Esophagus muscularis mucosa (tissue), 4 donors: ENCODE data around the gene METTL27. TPM values are rescaled to one million over a fixed set of nuclear protein-coding genes. Genes with fewer than 3 reads are reported as not detected.
"Not testable (repeated sequence)": the region's sequence is repeated elsewhere in the genome, so short reads cannot be mapped to it uniquely, and the experiment has no call there.

Experiments
- DNase-seq: peaks from one replicate; pipeline ENCODE4 v3.0.0-alpha.2; 2017; ENCODE audit errors: extremely low spot score
- H3K27ac ChIP-seq, 4 donors: fragments of 200-600 bp; sonication (generic); replicated peaks in 1 of 4; 1 replicate in 3 of 4; 2 replicates in 1 of 4; pipeline ENCODE4 v1.5.1; 2016 to 2019; ENCODE audit warnings: mild to moderate bottlenecking in 1 of 4
- H3K27me3 ChIP-seq, 4 donors: fragments of 200-600 bp; sonication (generic); one replicate each; pipeline versions ENCODE4 v1.5.1 to v1.6.0; 2016 to 2019
- H3K36me3 ChIP-seq, 4 donors: fragments of 200-600 bp; sonication (generic); one replicate each; pipeline ENCODE4 v1.5.1; 2016 to 2019
- H3K4me1 ChIP-seq, 4 donors: fragments of 200-600 bp; sonication (generic); one replicate each; pipeline ENCODE4 v1.5.1; 2016 to 2019
- H3K4me3 ChIP-seq, 4 donors: fragments of 200-600 bp; sonication (generic); 1 replicate in 2 of 4; 2 replicates in 2 of 4; pipeline ENCODE4 v1.5.1; 2016 to 2019; ENCODE audit warnings: mild to moderate bottlenecking in 4 of 4, moderate library complexity in 1 of 4
- H3K9me3 ChIP-seq, 4 donors: fragments of 200-600 bp; sonication (generic); 1 replicate in 3 of 4; 2 replicates in 1 of 4; pipeline ENCODE4 v1.5.1; 2016 to 2019
- CTCF ChIP-seq, 3 experiments: fragments of 200-600 bp in 2 of 3; fragments of 450-650 bp in 1 of 3; sonication (generic) in 2 of 3; IDR thresholded peaks; one replicate each; pipeline ENCODE4 v1.5.1; 2017 to 2019; ENCODE audit warnings: antibody characterized with exemption in 3 of 3, mild to moderate bottlenecking in 2 of 3, moderate library complexity in 1 of 3
- EP300 ChIP-seq: sonication (generic); formaldehyde crosslinking; IDR thresholded peaks from one replicate; pipeline ENCODE4 v1.6.1; 2017; ENCODE audit warnings: antibody characterized with exemption
- POLR2A ChIP-seq: fragments of 450-650 bp; IDR thresholded peaks from one replicate; pipeline ENCODE4 v1.6.1; 2017; ENCODE audit warnings: antibody characterized with exemption, moderate library complexity, mild to moderate bottlenecking, low read depth
- POLR2AphosphoS5 ChIP-seq, 2 donors: sonication (generic); formaldehyde crosslinking; IDR thresholded peaks; one replicate each; pipeline ENCODE4 v1.6.1; 2017; ENCODE audit warnings: antibody characterized with exemption in 2 of 2
- WGBS: methylation state at CpG from one replicate; pipeline ENCODE4 v1.1.5; 2018; 5-methylcytosine and 5-hydroxymethylcytosine counted together
- intact Hi-C: fragments of 100-400 bp; cut with DNase I; formaldehyde crosslinking; loops from one replicate; pipeline ENCODE4 v1.15.1; 2023
- total RNA-seq, 4 donors: library from RNA; depleted of rRNA; stranded (reverse); fragments of >200 nt; gene quantifications; one replicate each; pipeline versions ENCODE4 v1.1.0 to v1.2.1, GENCODE V29; 2016

The METTL27 gene
- total RNA-seq, 4 donors from 2014 or later, result 0.83 to 4.0 (median 2.8) TPM

GRCh38 chr7:73839743-73840714 lies 2.3 kb downstream of the METTL27 start:
- Histone ChIP-seq H3K36me3 (no peaks in the 10 kb centered on the region), H3K27ac (no peak overlapping the region), H3K4me3 (no peak overlapping the region), H3K4me1 (peaks cover 9 to 21% (median 14%) of the 10 kb centered on the region in 4 donors), H3K27me3 (no peaks in the 10 kb centered on the region), H3K9me3 (no peaks in the 10 kb centered on the region)
- DNase-seq, result no peak
- whole genome bisulfite sequencing, result 93% methylated on average over 9 of the region's 22 CpGs
- TF ChIP-seq EP300 (no peak), POLR2A (no peak), POLR2AphosphoS5 (IDR thresholded peaks at IDR 0.05) (no peak), CTCF (IDR thresholded peaks at IDR 0.05) (no peak)
- intact Hi-C loops, result no loop called here

GRCh38 chr7:73839290-73839689 lies 3.0 kb downstream of the METTL27 start:
- TF ChIP-seq POLR2AphosphoS5 (IDR thresholded peaks at IDR 0.05) (no peak), EP300 (no peak), CTCF (IDR thresholded peaks at IDR 0.05) (no peak), POLR2A (no peak)
- Histone ChIP-seq H3K27me3 (peaks cover 0 to 6% (median 0%) of the 10 kb centered on the region in 4 donors), H3K27ac (no peak overlapping the region), H3K36me3 (no peaks in the 10 kb centered on the region), H3K4me1 (peaks cover 9 to 21% (median 14%) of the 10 kb centered on the region in 4 donors), H3K4me3 (no peak overlapping the region), H3K9me3 (no peaks in the 10 kb centered on the region)
- DNase-seq, result no peak
- WGBS, result 90% methylated on average over 7 of the region's 7 CpGs
- intact Hi-C loops, result no loop called here

GRCh38 chr7:73838642-73839041 lies 3.7 kb downstream of the METTL27 start:
- intact Hi-C loops, result no loop called here
- TF ChIP-seq CTCF (IDR thresholded peaks at IDR 0.05) (no peak), POLR2A (no peak), POLR2AphosphoS5 (IDR thresholded peaks at IDR 0.05) (no peak), EP300 (no peak)
- Histone ChIP-seq H3K27ac (no peak overlapping the region), H3K4me1 (peaks cover 9 to 21% (median 14%) of the 10 kb centered on the region in 4 donors), H3K36me3 (no peaks in the 10 kb centered on the region), H3K4me3 (no peak overlapping the region), H3K9me3 (no peaks in the 10 kb centered on the region), H3K27me3 (peaks cover 0 to 11% (median 0%) of the 10 kb centered on the region in 4 donors)
- DNase-seq, result no peak
- WGBS, result 76% methylated on average over 3 of the region's 6 CpGs

GRCh38 chr7:73837167-73837566 lies 5.1 kb downstream of the METTL27 start:
- H3K27me3 ChIP-seq, result peaks cover 0 to 26% (median under 1%) of the 10 kb centered on the region in 4 donors
- H3K27ac ChIP-seq, H3K36me3 ChIP-seq, H3K9me3 ChIP-seq, intact Hi-C loops, DNase-seq, H3K4me3 ChIP-seq: not testable (repeated sequence)
- H3K4me1 ChIP-seq, result peaks cover 6 to 15% (median 11%) of the 10 kb centered on the region in 4 donors

- Histone ChIP-seq H3K27ac (no peak overlapping the region), H3K27me3 (peaks cover 0 to 51% (median 2%) of the 10 kb centered on the region in 4 donors), H3K9me3 (no peaks in the 10 kb centered on the region), H3K36me3 (no peaks in the 10 kb centered on the region), H3K4me3 (no peak overlapping the region), H3K4me1 (peaks cover 0 to 9% (median 4%) of the 10 kb centered on the region in 4 donors)
- WGBS, result 97% methylated on average over 9 of the region's 11 CpGs
- TF ChIP-seq POLR2A (no peak), POLR2AphosphoS5 (IDR thresholded peaks at IDR 0.05) (no peak), CTCF (IDR thresholded peaks at IDR 0.05) (no peak), EP300 (no peak)
- no peak for DNase-seq
- intact Hi-C loops, result no loop called here
Measured at GRCh38 chr7:73834626-73835191, 7.6 kb downstream of the METTL27 start.
